Cardiac fibroblast (primary cell): Measurements from ENCODE around the gene GPC6.

Experiments
- DNase-seq, 2 donors: peaks; one replicate each; pipeline versions ENCODE4 v3.0.0 to v3.0.0-alpha.2; 2010; ENCODE audit warnings: low read depth in 2 of 2
- H3K4me3 ChIP-seq, 2 donors: replicated peaks in 1 of 2; 1 replicate in 1 of 2; 2 replicates in 1 of 2; pipeline ENCODE4 v1.5.1; 2011; ENCODE audit warnings: low read depth in 2 of 2, low read length in 2 of 2, mild to moderate bottlenecking in 2 of 2, moderate library complexity in 1 of 2
- TF ChIP-seq, protein P1 (sequence below): IDR thresholded peaks from one replicate; pipeline ENCODE4 v1.5.1; 2011; ENCODE audit warnings: low read depth, mild to moderate bottlenecking, low read length, inconsistent platforms

Gene GPC6

DNA sequence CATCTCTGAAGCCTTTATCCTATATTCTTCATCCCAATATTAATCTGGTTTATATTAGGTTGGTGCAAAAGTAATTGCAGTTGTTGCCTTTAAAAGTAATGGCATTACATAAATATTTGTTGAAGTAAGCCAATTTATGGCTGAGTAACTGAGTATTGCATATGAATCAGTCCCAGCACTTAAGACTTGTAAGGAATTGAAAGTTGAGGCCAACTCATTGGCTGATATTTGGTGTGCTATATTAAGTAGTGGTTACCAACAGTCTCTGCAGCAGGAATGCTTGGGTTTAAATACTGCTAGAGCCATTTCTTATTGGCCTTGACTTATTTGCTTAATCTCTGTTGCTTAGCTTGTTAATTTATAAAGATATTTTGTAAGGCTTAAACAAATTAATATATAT is 460.7 kb downstream of the GPC6 start:
- DNase-seq = no peak
- TF ChIP-seq, protein P1, sequence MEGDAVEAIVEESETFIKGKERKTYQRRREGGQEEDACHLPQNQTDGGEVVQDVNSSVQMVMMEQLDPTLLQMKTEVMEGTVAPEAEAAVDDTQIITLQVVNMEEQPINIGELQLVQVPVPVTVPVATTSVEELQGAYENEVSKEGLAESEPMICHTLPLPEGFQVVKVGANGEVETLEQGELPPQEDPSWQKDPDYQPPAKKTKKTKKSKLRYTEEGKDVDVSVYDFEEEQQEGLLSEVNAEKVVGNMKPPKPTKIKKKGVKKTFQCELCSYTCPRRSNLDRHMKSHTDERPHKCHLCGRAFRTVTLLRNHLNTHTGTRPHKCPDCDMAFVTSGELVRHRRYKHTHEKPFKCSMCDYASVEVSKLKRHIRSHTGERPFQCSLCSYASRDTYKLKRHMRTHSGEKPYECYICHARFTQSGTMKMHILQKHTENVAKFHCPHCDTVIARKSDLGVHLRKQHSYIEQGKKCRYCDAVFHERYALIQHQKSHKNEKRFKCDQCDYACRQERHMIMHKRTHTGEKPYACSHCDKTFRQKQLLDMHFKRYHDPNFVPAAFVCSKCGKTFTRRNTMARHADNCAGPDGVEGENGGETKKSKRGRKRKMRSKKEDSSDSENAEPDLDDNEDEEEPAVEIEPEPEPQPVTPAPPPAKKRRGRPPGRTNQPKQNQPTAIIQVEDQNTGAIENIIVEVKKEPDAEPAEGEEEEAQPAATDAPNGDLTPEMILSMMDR = no peak
- no peak overlapping the region for H3K4me3 ChIP-seq

DNA sequence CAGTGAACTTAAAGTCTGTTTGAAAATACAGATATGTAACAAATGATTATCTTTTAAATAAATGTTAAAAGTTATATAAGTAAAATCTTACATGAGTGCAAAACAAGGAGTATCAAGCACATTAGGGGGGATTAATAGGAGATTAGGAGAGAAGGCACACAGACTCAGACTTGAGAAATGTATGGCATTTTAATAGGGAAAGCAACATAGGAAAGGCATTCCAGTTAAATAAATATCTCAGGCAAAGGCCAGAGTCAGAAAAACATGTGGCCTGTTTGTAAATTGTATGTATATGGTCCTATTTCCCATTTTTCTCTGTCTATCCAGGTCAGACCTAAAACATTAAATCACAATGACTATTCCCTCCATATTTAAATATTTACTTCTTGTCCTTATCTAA is 462.7 kb downstream of the GPC6 start:
- no peak overlapping the region for H3K4me3 ChIP-seq
- TF ChIP-seq, protein P1 = no peak
- DNase-seq = no peak

DNA sequence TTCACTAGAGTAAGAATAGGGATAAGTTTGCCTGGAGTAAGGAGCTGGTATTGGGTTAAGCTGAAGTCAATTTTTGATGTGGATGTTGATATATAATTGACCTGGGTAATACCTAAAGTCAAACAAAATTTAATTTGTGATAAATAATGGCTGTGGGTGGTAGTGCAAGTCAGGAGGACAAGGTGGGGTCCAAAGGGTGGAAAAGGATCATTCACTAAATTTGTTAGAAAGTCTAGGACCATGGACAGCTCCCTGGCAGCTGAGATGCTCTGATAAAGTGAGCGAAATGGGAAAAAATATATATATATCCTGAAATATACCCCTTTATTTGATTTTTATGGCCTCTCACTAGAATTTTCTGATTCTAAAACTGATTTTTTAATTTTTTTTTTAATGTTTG is 463.5 kb downstream of the GPC6 start:
- H3K4me3 ChIP-seq = no peak overlapping the region
- TF ChIP-seq, protein P1 = no peak
- peak; percentile 38 to 42 for DNase-seq

DNA sequence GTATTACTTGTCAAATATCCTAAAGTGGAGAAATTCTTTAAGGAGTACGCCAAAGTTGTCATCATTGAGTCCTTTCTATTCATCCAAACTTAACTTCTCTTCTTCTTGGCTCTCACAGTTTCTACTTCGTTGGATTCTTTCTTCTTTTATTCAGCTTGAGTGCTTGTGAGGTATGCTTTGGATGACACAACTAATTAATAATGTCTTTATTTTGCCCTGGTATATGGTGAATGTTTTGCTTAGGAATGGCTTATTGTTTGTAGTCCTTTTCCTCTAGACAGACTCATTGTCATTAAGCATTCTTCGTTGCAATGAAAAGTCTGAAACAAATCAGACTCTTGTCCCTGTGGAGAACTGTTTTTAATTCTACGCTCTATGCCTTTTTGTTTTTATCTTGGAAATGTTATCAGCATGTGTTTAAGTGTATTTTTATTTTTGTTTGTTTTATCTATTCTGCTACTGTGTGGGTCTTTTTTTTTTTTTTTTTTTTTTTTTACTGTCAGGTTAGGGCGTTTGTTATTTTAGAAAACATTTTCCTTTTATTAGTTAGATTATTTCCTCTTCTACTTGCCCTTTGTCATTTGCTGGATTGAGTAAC is 471.5 kb downstream of the GPC6 start:
- TF ChIP-seq, protein P1 = no peak
- DNase-seq = no peak
- no peak overlapping the region for H3K4me3 ChIP-seq

DNA sequence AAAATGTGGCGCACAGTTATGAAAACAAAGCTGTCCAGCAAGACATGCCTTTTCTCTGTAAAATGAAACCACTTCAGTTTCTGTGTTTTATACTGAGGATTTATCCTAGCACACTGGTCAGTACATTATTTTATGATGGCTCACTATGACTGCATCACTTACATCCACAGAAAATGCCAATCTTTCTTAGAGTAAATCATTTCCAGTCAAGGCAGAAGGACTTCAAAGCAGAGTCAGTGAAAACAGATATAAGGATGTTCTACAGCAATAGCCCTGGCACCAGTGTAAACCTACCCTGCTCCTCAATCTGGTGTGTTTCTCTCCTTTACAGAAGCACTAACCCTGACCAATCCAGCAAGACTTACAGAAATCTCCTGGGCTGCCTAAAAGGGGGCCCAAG is 473.5 kb downstream of the GPC6 start:
- DNase-seq = no peak
- no peak overlapping the region for H3K4me3 ChIP-seq
- TF ChIP-seq, protein P1 = no peak

DNA sequence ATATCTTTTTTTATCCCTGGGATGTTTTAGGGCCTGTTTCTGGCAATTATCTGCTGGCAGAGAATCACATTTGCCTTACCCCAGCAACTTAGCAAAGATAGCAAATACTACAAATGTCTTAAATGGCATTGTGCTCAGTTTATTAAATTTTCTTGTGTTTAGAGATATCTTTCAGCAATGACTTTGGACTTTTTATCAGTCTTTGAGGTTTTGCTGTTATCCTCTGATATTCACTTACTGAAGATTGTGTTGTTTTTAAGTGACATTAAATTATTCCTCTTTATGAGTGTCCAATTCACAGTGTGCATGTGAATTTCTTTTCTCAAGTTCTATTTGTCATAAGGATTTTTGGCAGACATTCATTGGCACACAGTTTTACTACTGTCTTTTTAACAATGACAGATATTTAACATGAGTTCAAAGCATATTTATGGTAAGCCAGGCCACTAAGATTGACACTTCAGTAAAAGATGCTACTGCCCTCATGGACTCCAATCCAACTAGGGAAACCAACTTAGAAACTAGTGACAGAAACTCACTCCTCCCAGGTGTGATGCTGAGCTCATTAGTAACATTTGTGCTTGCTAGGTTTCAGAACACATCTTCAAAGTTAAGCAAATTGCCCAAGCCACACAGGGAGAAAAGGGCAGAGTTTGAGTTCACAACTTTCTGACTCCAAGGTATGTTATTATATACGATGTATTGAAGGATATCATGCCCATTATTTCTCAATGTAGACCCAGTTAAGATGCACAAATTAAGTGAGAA is 481.9 kb downstream of the GPC6 start:
- TF ChIP-seq, protein P1 = no peak
- peak in 1 of 2 donors; percentile 43 for DNase-seq
- no peak overlapping the region for H3K4me3 ChIP-seq
